ENCODE data around the gene UMODL1.

GRCh38 chr21:42102991-42103390 lies 31.9 kb downstream of the UMODL1 start:
- TF ChIP-seq TAF1 (IDR thresholded peaks at IDR 0.05; ENCODE audit: low read depth) (no peak), EP300 (IDR thresholded peaks at IDR 0.05; ENCODE audit: borderline replicate concordance) (no peak), RAD21 (IDR thresholded peaks at IDR 0.05; ENCODE audit: low read depth) (no peak), CEBPB (IDR thresholded peaks at IDR 0.05) (no peak), REST (IDR thresholded peaks at IDR 0.05; ENCODE audit: low read depth) (no peak), TEAD4 (IDR thresholded peaks at IDR 0.05) (no peak), TCF12 (IDR thresholded peaks at IDR 0.05; ENCODE audit: low read depth) (no peak), CREB1 (IDR thresholded peaks at IDR 0.05; ENCODE audit: low read depth) (no peak), EGR1 (IDR thresholded peaks at IDR 0.05) (no peak), YY1 (IDR thresholded peaks at IDR 0.05; ENCODE audit: low read depth) (no peak), FOXM1 (IDR thresholded peaks at IDR 0.05; ENCODE audit: borderline replicate concordance, low read depth) (no peak), NFIC (IDR thresholded peaks at IDR 0.05) (no peak)
- TF ChIP-seq, protein P1, sequence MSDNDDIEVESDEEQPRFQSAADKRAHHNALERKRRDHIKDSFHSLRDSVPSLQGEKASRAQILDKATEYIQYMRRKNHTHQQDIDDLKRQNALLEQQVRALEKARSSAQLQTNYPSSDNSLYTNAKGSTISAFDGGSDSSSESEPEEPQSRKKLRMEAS (IDR thresholded peaks at IDR 0.05), result no peak
